WERI-Rb-1 (cell line): ENCODE data around the gene ANKH.

ENCODE experiments used
- DNase-seq: peaks from one replicate; pipeline ENCODE4 v3.0.0-alpha.2; 2020
- H3K27ac ChIP-seq: fragments of 250-450 bp; sonication (Bioruptor Pico); 2 replicates; pipeline ENCODE4 v1.5.1; 2020; ENCODE audit warnings: mild to moderate bottlenecking, moderate library complexity
- H3K27me3 ChIP-seq: fragments of 250-450 bp; sonication (Bioruptor Pico); 2 replicates; pipeline ENCODE4 v1.5.1; 2021; ENCODE audit warnings: mild to moderate bottlenecking, low read depth, moderate library complexity; ENCODE audit not compliant: insufficient read depth, severe bottlenecking
- H3K36me3 ChIP-seq: fragments of 250-450 bp; sonication (Bioruptor Pico); 2 replicates; pipeline ENCODE4 v1.5.1; 2020; ENCODE audit warnings: mild to moderate bottlenecking, moderate library complexity
- H3K4me3 ChIP-seq: 2 replicates; pipeline ENCODE4 v1.5.1; 2011; ENCODE audit warnings: low read depth, mild to moderate bottlenecking, control low read depth, low read length
- H3K9me3 ChIP-seq: fragments of 250-450 bp; sonication (Bioruptor Pico); 2 replicates; pipeline ENCODE4 v1.5.1; 2021; ENCODE audit warnings: mild to moderate bottlenecking, moderate library complexity; ENCODE audit not compliant: severe bottlenecking
- TF ChIP-seq, protein P1 (sequence below): IDR thresholded peaks from 2 replicates; pipeline ENCODE4 v1.5.1; 2011; ENCODE audit warnings: low read depth, mild to moderate bottlenecking, control low read depth, inconsistent platforms, low read length

The ANKH gene

DNA sequence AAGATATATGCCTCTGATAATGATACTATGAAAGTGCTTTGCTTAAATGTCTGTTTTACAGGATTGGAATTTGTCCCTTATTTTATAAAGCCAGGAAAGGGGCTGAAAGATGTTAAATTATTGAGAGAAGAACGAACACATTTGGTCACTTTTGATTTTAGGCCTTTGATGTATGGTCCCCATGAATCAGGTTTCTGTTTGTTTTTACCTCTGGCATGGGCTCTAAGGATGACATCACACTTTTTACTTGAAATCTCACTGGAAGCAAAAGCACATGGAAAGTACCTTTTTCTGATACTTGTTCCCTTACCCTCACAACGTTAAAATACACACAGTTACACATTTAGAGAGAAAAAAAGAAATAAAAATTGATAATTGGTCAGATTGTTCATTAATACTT, 200.2 kb downstream of the ANKH start:
- Histone ChIP-seq H3K27ac (no peak overlapping the region), H3K36me3 (peaks cover 18% of the 10 kb centered on the region), H3K27me3 (no peaks in the 10 kb centered on the region), H3K9me3 (no peaks in the 10 kb centered on the region), H3K4me3 (no peak overlapping the region)
- TF ChIP-seq, protein P1, sequence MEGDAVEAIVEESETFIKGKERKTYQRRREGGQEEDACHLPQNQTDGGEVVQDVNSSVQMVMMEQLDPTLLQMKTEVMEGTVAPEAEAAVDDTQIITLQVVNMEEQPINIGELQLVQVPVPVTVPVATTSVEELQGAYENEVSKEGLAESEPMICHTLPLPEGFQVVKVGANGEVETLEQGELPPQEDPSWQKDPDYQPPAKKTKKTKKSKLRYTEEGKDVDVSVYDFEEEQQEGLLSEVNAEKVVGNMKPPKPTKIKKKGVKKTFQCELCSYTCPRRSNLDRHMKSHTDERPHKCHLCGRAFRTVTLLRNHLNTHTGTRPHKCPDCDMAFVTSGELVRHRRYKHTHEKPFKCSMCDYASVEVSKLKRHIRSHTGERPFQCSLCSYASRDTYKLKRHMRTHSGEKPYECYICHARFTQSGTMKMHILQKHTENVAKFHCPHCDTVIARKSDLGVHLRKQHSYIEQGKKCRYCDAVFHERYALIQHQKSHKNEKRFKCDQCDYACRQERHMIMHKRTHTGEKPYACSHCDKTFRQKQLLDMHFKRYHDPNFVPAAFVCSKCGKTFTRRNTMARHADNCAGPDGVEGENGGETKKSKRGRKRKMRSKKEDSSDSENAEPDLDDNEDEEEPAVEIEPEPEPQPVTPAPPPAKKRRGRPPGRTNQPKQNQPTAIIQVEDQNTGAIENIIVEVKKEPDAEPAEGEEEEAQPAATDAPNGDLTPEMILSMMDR, result no peak
- no peak for DNase-seq

DNA sequence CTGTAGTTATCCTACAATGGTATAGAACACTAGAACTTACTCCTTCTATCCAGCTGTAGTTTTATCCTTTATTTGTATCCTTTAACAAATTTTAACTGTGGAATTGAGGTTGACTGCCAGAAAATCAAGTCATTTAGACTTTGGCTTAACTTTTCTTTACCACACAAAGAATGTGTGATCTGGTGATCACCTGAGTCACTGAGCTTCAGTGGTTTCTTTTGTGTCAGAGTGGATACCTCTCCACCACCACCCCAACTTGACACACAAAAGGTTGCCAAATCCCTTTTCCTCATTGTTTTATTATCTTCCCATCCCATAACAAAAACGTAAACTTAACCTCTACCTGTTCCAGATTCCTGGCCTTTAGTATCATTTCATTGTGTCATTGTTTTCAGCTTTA, 201.6 kb downstream of the ANKH start:
- Histone ChIP-seq H3K27ac (no peak overlapping the region), H3K36me3 (peaks cover 19% of the 10 kb centered on the region), H3K9me3 (no peaks in the 10 kb centered on the region), H3K4me3 (no peak overlapping the region), H3K27me3 (no peaks in the 10 kb centered on the region)
- TF ChIP-seq, protein P1, result no peak
- DNase-seq, result no peak

DNA sequence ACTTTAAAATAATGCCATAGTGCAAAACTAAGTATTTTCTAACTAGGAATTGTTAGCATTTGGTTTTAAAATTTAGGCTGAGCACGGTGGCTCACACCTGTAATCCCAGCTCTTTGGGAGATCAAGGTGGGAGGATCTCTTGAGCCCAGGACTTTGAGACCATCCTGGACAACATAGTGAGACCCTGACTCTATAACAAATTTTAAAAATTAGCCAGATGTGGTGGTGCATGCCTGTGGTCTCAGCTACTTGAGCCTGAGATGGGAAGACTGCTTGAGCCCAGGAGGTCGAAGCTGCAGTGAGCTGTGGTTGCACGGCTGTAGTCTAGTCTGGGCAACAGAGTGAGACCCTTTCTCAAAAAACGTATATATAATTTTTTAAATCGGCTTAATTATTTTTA, 202.2 kb downstream of the ANKH start:
- no peak for DNase-seq
- H3K27me3 ChIP-seq, result no peaks in the 10 kb centered on the region
- H3K36me3 ChIP-seq, result peaks cover 19% of the 10 kb centered on the region
- no peaks in the 10 kb centered on the region for H3K9me3 ChIP-seq
- H3K4me3 ChIP-seq, result no peak overlapping the region
- TF ChIP-seq, protein P1, result no peak
- no peak overlapping the region for H3K27ac ChIP-seq

DNA sequence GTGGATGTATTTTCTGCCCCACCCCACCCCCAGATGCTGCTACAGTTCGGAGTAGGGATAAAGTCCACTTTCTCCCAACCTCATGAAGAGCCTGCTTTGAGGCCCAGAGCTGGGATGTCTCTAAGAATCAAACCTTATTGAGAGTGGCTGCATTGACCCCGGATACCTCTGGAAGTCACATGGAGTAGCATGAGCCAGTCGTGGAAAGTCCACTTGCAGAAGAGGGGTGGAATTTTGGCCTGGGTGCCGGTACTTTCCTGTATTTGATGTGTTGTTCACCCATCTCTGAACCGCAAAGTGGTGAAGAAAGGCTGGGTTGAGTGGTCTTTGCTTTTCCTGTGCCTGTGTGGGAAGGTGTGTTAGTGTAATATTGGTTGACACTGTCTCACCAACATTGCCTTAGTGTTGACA, 203.4 kb downstream of the ANKH start:
- DNase-seq, result no peak
- H3K9me3 ChIP-seq, result no peaks in the 10 kb centered on the region
- H3K36me3 ChIP-seq, result peaks cover 12% of the 10 kb centered on the region
- no peaks in the 10 kb centered on the region for H3K27me3 ChIP-seq
- TF ChIP-seq, protein P1, result no peak
- no peak overlapping the region for H3K4me3 ChIP-seq
- H3K27ac ChIP-seq, result no peak overlapping the region

DNA sequence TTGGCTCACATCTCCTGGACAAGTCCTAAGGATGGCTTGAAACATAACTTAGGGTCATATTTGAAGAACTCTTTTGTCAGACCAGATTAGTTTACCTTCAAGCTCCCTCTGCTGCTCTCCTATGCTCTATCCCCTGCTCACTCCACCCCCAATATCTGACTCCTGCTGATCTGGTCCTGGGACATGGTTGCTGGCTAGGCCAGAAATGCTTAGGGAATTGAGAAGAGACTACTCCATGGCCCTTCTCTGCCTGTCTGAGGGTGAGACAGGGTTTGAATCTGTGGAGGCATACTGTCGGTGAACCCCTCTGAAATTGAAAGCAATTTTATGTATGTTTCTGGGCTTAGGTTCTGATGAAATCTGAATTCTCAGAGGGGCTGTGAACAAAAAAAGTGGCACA, 203.8 kb downstream of the ANKH start:
- Histone ChIP-seq H3K27me3 (no peaks in the 10 kb centered on the region), H3K36me3 (peaks cover 12% of the 10 kb centered on the region), H3K27ac (no peak overlapping the region), H3K4me3 (no peak overlapping the region), H3K9me3 (no peaks in the 10 kb centered on the region)
- TF ChIP-seq, protein P1, result no peak
- DNase-seq, result no peak

DNA sequence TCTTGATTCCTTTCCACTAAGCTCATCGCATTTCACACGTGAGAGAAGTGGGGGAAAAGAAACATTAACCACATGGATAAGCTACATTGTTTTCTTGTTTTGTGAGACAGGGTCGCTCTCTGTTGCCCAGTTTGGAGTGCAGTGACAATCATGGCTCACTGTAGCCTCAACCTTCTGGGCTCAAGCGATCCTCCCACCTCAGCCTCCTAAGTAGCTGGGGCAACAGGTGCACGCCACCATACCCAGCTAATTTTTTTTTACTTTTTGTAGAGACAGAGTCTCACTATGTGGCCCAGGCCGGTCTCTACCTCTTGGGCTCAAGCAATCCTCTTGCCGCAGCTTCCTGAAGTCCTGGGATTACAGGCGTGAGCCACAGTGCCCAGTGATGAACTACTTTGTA, 204.3 kb downstream of the ANKH start:
- DNase-seq, result no peak
- no peak overlapping the region for H3K27ac ChIP-seq
- TF ChIP-seq, protein P1, result no peak
- H3K4me3 ChIP-seq, result no peak overlapping the region
- no peaks in the 10 kb centered on the region for H3K9me3 ChIP-seq
- no peaks in the 10 kb centered on the region for H3K27me3 ChIP-seq
- H3K36me3 ChIP-seq, result peaks cover 12% of the 10 kb centered on the region
